HepG2 (cell line): Measurements from ENCODE around the gene PIP4K2C. TPM values are rescaled to one million over a fixed set of nuclear protein-coding genes. Genes with fewer than 3 reads are reported as not detected.

Experiments used
- CBFB ChIP-seq: sonication (generic); formaldehyde crosslinking; IDR thresholded peaks from 2 replicates; pipeline ENCODE4 v1.4.0; 2020; ENCODE audit warnings: missing genetic modification reagents
- GLI4 ChIP-seq: sonication (generic); formaldehyde crosslinking; IDR thresholded peaks from 2 replicates; pipeline ENCODE4 v1.5.1; 2020; ENCODE audit warnings: missing genetic modification reagents, mild to moderate bottlenecking, moderate library complexity, borderline replicate concordance
- KLF12 ChIP-seq: sonication (generic); formaldehyde crosslinking; IDR thresholded peaks from 2 replicates; pipeline ENCODE4 v1.4.0; 2020; ENCODE audit warnings: missing genetic modification reagents, borderline replicate concordance
- NFE2L1 ChIP-seq: sonication (generic); formaldehyde crosslinking; IDR thresholded peaks from 2 replicates; pipeline ENCODE4 v1.4.0; 2020; ENCODE audit warnings: missing genetic modification reagents, mild to moderate bottlenecking, borderline replicate concordance
- PHF8 ChIP-seq: sonication (generic); formaldehyde crosslinking; IDR thresholded peaks from 2 replicates; pipeline ENCODE4 v1.5.0; 2020; ENCODE audit warnings: missing genetic modification reagents
- SATB2 ChIP-seq: sonication (generic); formaldehyde crosslinking; IDR thresholded peaks from 2 replicates; pipeline ENCODE4 v1.5.0; 2020; ENCODE audit warnings: missing genetic modification reagents
- SIN3B ChIP-seq: fragments of 150-350 bp; IDR thresholded peaks from 2 replicates; pipeline ENCODE4 v1.6.1; 2014; ENCODE audit warnings: low read length
- SMAD1 ChIP-seq: sonication (generic); formaldehyde crosslinking; IDR thresholded peaks from 2 replicates; pipeline ENCODE4 v1.4.0; 2020; ENCODE audit warnings: missing genetic modification reagents, low read depth, mild to moderate bottlenecking, borderline replicate concordance
- SP140L ChIP-seq: sonication (generic); formaldehyde crosslinking; IDR thresholded peaks from 2 replicates; pipeline ENCODE4 v1.4.0; 2020; ENCODE audit warnings: missing genetic modification reagents, borderline replicate concordance
- SP4 ChIP-seq: sonication (generic); formaldehyde crosslinking; IDR thresholded peaks from 2 replicates; pipeline ENCODE4 v1.8.1; 2023; ENCODE audit warnings: mild to moderate bottlenecking, missing genetic modification reagents
- TEAD3 ChIP-seq: optimal IDR thresholded peaks from 2 replicates; pipeline ENCODE3; 2016; ENCODE audit warnings: borderline replicate concordance
- YY1 ChIP-seq: IDR thresholded peaks from 2 replicates; pipeline ENCODE4 v1.6.1; 2011; ENCODE audit warnings: low read length, low read depth, moderate library complexity, mild to moderate bottlenecking; ENCODE audit not compliant: insufficient read depth, insufficient replicate concordance
- ZNF251 ChIP-seq: sonication (generic); formaldehyde crosslinking; IDR thresholded peaks from 2 replicates; pipeline ENCODE4 v1.9.0; 2021; ENCODE audit warnings: mild to moderate bottlenecking, missing genetic modification reagents
- ZNF274 ChIP-seq: sonication (generic); formaldehyde crosslinking; IDR thresholded peaks from 2 replicates; pipeline ENCODE4 v1.5.1; 2020; ENCODE audit warnings: mild to moderate bottlenecking, missing genetic modification reagents
- ZNF331 ChIP-seq: sonication (generic); formaldehyde crosslinking; IDR thresholded peaks from 2 replicates; pipeline ENCODE4 v1.4.0; 2020; ENCODE audit warnings: missing genetic modification reagents
- ZNF441 ChIP-seq: sonication (generic); formaldehyde crosslinking; IDR thresholded peaks from 2 replicates; pipeline ENCODE4 v1.7.0; 2021; ENCODE audit warnings: missing genetic modification reagents, borderline replicate concordance
- ZNF510 ChIP-seq: sonication (generic); formaldehyde crosslinking; IDR thresholded peaks from 2 replicates; pipeline ENCODE4 v1.4.0; 2020; ENCODE audit warnings: low read depth, mild to moderate bottlenecking, missing genetic modification reagents
- ZNF572 ChIP-seq: sonication (generic); formaldehyde crosslinking; IDR thresholded peaks from 2 replicates; pipeline ENCODE4 v1.5.1; 2020; ENCODE audit warnings: mild to moderate bottlenecking, missing genetic modification reagents
- polyA plus RNA-seq, 8 experiments: library from polyadenylated mRNA; depleted of rRNA in 3 of 8; stranded (reverse) in 7 of 8; unstranded in 1 of 8; fragments of >200 nt; fragmentation: Illumina TruSeq in 4 of 8; extraction: Trizol in 4 of 8; gene quantifications; 2 replicates each; pipeline versions ENCODE4 v1.2.1 to v1.2.3, GENCODE V29; 2011 to 2016; ENCODE audit warnings: low read depth in 4 of 8, missing spikeins in 1 of 8, mixed read lengths in 1 of 8; ENCODE audit not compliant: insufficient read depth in 1 of 8
- total RNA-seq, 5 experiments: library from RNA; depleted of rRNA; stranded (reverse); fragments of >200 nt; fragmentation: Illumina TruSeq; extraction: Trizol; gene quantifications; 2 replicates each; pipeline ENCODE4 v1.2.3, GENCODE V29; 2016; ENCODE audit warnings: low read depth in 1 of 5
- TF ChIP-seq, protein P1 (sequence below): sonication (generic); formaldehyde crosslinking; IDR thresholded peaks from 2 replicates; pipeline ENCODE4 v1.8.0; 2022; ENCODE audit warnings: missing genetic modification reagents, mild to moderate bottlenecking, inconsistent platforms, borderline replicate concordance
- TF ChIP-seq, protein P2 (sequence below): sonication (generic); formaldehyde crosslinking; IDR thresholded peaks from 2 replicates; pipeline ENCODE4 v1.9.0; 2021; ENCODE audit warnings: missing genetic modification reagents, mild to moderate bottlenecking, borderline replicate concordance
- TF ChIP-seq, protein P3 (sequence below): IDR thresholded peaks from 2 replicates; pipeline ENCODE4 v1.6.1; 2016; ENCODE audit warnings: low read depth, borderline replicate concordance
- TF ChIP-seq, protein P4 (sequence below): sonication (generic); formaldehyde crosslinking; IDR thresholded peaks from 2 replicates; pipeline ENCODE4 v1.9.0; 2021; ENCODE audit warnings: missing genetic modification reagents, borderline replicate concordance
- TF ChIP-seq, protein P5 (sequence below): sonication (generic); formaldehyde crosslinking; IDR thresholded peaks from 2 replicates; pipeline ENCODE4 v1.4.0; 2020; ENCODE audit warnings: missing genetic modification reagents; ENCODE audit errors: not compliant biosample characterization

The PIP4K2C gene
- total and polyA plus RNA-seq, 2 of the 13 experiments (the other 11 are each of a cell fraction or from before 2014, with no cell fraction given): 23.3 to 26.4 TPM

DNA sequence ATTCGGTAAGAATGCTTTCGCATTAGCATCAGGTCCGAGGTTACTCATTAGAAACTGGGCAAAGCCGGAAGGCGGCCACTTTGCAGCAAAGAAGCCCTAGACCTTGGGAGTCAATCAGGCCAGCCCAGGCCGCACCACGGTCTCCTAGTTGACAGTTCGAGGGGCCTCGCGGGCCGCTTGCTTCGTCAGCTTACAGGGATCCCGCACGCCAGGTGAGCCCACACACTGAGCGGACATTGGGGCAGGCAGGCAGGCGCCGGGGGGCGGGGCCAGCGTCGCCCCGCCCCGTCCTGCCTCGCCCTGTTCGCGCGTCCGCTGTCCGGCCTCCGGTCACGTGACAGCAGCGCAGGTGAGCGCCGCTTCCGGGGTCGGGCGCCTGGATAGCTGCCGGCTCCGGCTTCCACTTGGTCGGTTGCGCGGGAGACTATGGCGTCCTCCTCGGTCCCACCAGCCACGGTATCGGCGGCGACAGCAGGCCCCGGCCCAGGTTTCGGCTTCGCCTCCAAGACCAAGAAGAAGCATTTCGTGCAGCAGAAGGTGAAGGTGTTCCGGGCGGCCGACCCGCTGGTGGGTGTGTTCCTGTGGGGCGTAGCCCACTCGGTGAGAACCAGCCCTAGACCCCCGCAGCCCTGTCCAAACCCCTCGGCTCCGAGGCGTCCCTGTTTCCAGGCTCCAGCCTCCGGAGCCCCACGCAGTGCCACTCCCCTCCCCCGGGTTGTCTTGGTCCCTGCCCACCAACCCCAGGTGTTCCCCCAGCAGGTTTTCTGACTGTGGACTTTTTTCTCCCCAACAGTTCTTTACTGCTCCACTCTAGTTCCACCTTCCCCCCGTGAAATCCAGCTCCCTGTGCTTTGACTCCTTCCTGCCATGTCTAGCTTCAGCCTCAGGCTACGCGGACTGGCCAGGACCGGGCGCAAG is at the start of gene PIP4K2C (continued):
- TF ChIP-seq, protein P1, sequence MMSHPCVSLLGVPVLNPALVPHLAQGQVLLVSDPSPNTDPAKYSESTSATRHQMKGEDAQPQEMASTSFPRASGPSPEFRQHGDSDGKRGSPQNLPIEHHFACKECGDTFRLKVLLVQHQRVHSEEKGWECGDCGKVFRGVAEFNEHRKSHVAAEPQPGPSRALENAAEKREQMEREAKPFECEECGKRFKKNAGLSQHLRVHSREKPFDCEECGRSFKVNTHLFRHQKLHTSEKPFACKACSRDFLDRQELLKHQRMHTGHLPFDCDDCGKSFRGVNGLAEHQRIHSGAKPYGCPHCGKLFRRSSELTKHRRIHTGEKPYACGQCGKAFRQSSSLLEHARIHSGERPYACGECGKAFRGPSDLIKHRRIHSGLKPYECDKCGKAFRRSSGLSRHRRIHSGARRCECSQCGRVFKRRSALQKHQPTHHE (CRISPR knock-in tag): no peak
- TF ChIP-seq GLI4 (CRISPR knock-in tag): 0 out of 2 replicates have a peak, but pooled peaks have one; percentile 49
- TF ChIP-seq ZNF331 (CRISPR knock-in tag): peak; percentile 50
- TF ChIP-seq TEAD3: peak; percentile 38
- no peak for TF ChIP-seq NFE2L1 (CRISPR knock-in tag)
- TF ChIP-seq KLF12 (CRISPR knock-in tag): peak; percentile 66; the same call in 1 of the 2 replicates
- TF ChIP-seq, protein P2, sequence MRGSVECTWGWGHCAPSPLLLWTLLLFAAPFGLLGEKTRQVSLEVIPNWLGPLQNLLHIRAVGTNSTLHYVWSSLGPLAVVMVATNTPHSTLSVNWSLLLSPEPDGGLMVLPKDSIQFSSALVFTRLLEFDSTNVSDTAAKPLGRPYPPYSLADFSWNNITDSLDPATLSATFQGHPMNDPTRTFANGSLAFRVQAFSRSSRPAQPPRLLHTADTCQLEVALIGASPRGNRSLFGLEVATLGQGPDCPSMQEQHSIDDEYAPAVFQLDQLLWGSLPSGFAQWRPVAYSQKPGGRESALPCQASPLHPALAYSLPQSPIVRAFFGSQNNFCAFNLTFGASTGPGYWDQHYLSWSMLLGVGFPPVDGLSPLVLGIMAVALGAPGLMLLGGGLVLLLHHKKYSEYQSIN: no peak
- TF ChIP-seq ZNF251: no peak
- TF ChIP-seq SIN3B: no peak
- no peak for TF ChIP-seq SP140L (CRISPR knock-in tag)
- TF ChIP-seq ZNF274 (CRISPR knock-in tag): no peak; the same call in 1 of the 2 replicates
- TF ChIP-seq SMAD1 (CRISPR knock-in tag): no peak
- TF ChIP-seq, protein P3, sequence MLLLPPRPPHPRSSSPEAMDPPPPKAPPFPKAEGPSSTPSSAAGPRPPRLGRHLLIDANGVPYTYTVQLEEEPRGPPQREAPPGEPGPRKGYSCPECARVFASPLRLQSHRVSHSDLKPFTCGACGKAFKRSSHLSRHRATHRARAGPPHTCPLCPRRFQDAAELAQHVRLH: 0 out of 2 replicates have a peak, but pooled peaks have one; percentile 15
- peak; percentile 86 for TF ChIP-seq SP4
- TF ChIP-seq, protein P4, sequence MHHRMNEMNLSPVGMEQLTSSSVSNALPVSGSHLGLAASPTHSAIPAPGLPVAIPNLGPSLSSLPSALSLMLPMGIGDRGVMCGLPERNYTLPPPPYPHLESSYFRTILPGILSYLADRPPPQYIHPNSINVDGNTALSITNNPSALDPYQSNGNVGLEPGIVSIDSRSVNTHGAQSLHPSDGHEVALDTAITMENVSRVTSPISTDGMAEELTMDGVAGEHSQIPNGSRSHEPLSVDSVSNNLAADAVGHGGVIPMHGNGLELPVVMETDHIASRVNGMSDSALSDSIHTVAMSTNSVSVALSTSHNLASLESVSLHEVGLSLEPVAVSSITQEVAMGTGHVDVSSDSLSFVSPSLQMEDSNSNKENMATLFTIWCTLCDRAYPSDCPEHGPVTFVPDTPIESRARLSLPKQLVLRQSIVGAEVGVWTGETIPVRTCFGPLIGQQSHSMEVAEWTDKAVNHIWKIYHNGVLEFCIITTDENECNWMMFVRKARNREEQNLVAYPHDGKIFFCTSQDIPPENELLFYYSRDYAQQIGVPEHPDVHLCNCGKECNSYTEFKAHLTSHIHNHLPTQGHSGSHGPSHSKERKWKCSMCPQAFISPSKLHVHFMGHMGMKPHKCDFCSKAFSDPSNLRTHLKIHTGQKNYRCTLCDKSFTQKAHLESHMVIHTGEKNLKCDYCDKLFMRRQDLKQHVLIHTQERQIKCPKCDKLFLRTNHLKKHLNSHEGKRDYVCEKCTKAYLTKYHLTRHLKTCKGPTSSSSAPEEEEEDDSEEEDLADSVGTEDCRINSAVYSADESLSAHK: no peak
- TF ChIP-seq ZNF441: 0 out of 2 replicates have a peak, but pooled peaks have one; percentile 44
- TF ChIP-seq CBFB (CRISPR knock-in tag): no peak
- TF ChIP-seq ZNF572 (CRISPR knock-in tag): 0 out of 2 replicates have a peak, but pooled peaks have one; percentile 56
- peak; percentile 86; the same call in 1 of the 2 replicates for TF ChIP-seq ZNF510 (CRISPR knock-in tag)
- TF ChIP-seq PHF8 (CRISPR knock-in tag): peak; percentile 74; the same call in 1 of the 2 replicates
- TF ChIP-seq, protein P5, sequence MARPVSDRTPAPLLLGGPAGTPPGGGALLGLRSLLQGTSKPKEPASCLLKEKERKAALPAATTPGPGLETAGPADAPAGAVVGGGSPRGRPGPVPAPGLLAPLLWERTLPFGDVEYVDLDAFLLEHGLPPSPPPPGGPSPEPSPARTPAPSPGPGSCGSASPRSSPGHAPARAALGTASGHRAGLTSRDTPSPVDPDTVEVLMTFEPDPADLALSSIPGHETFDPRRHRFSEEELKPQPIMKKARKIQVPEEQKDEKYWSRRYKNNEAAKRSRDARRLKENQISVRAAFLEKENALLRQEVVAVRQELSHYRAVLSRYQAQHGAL (CRISPR knock-in tag): no peak
- TF ChIP-seq YY1: peak; percentile 80
- TF ChIP-seq SATB2 (CRISPR knock-in tag): no peak
